Measurements from ENCODE around the gene SPAG6. TPM values are rescaled to one million over a fixed set of nuclear protein-coding genes. Genes with fewer than 3 reads are reported as not detected.

SPAG6 gene
- total and polyA plus RNA-seq, 2 donors (not counting 1 experiment from before 2014, with no cell fraction given): not detected

DNA sequence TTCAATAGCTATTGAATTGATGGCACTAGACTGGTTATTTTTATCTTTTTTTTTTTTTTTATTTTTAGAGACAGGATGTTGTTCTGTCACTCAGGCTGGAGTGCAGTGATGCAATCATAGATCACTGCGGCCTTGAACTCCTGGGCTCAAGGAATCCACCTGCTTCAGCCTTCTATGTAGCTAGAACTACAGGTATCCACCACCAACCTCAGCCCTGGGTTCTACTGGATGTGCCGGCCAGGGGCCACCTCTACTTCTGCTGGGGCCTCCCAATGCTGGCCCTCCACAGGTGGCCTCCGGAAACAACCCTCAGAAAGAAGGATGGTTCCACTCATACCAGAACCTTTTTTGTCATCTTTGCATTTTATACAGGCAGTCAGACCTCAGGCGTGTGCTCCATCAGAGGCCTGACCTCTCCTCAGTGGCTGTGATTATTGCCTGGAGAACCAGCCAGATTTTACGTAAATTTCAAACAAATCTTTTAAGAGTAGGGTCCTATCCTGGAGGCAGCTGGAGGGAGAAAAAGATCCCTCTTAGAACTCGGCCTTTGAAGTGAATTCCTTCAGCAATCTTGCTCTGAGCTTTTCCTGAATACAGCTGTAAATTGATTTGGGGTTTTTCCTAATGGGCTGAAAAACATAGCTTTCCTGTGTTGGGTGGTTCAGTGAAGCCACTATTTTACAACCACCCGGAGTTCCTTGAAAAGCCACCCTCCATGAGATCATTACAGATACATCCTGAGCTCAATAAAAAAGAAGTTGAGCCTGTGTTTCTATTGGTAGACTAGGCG lies 110.0 kb downstream of the SPAG6 start:
- no peaks in the 10 kb centered on the region for H3K9me3 ChIP-seq (ENCODE audit: control insufficient read depth, insufficient read depth, low read depth, low read length)
- H3K4me1 ChIP-seq (ENCODE audit: control insufficient read depth, extremely low read depth, insufficient read depth, low read length): no peaks in the 10 kb centered on the region
- H3K27me3 ChIP-seq (ENCODE audit: control insufficient read depth, insufficient read depth, low read length): no peaks in the 10 kb centered on the region
- no peaks in the 10 kb centered on the region for H3K36me3 ChIP-seq (ENCODE audit: control insufficient read depth, insufficient read depth, low read length)
- no peaks in the 10 kb centered on the region for H3K79me2 ChIP-seq (ENCODE audit: control insufficient read depth, insufficient read depth, low read length)
- TF ChIP-seq EZH2 (IDR thresholded peaks at IDR 0.05; ENCODE audit: low read length, missing control alignments) (no peak), CTCF (conservative IDR thresholded peaks at IDR 0.05 in 1 of 2, IDR thresholded peaks at IDR 0.05 in 1 of 2; ENCODE audit: low read depth in 1 of 2, low read length in 2 of 2) (no peak)
- no peak overlapping the region for H3K4me2 ChIP-seq (ENCODE audit: extremely low read depth, insufficient read depth, low read length)
- H2AFZ ChIP-seq (ENCODE audit: low read length): no peak overlapping the region
- H3K4me3 ChIP-seq (replicated peaks in 1 of 4; ENCODE audit: control extremely low read depth in 1 of 4, insufficient read depth in 1 of 4, low read depth in 3 of 4, low read length in 4 of 4): no peak overlapping the region
- H3K27ac ChIP-seq (ENCODE audit: insufficient read depth, low read length): no peak overlapping the region
- no peak overlapping the region for H3K9ac ChIP-seq (ENCODE audit: insufficient read depth, low read length)
- no peaks in the 10 kb centered on the region for H4K20me1 ChIP-seq (ENCODE audit: control insufficient read depth, extremely low read depth, insufficient read depth, low read length)
- no peak for DNase-seq (ENCODE audit: low read depth in 2 of 2)

DNA sequence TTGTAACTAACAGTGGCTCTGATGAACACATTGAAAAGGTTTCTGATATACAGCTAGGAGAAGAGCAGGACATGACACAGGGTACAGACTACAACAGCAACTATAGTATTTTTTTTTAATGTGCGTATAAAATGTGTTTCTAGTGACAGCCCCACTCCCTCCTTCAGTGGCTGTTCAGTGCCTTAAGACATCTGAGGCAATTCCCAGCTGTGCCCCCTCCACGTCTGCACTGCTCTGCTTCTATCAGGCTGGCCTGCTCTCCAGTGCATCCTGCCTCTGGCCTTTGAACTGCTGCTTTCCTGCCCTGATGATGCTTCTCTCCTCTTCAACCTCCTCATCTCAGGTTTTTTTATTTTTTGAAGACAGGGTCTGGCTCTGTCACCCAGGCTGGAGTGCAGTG lies 111.2 kb downstream of the SPAG6 start:
- H3K9ac ChIP-seq (ENCODE audit: insufficient read depth, low read length): no peak overlapping the region
- H3K27ac ChIP-seq (ENCODE audit: insufficient read depth, low read length): no peak overlapping the region
- H4K20me1 ChIP-seq (ENCODE audit: control insufficient read depth, extremely low read depth, insufficient read depth, low read length): no peaks in the 10 kb centered on the region
- H3K4me1 ChIP-seq (ENCODE audit: control insufficient read depth, extremely low read depth, insufficient read depth, low read length): no peaks in the 10 kb centered on the region
- TF ChIP-seq EZH2 (IDR thresholded peaks at IDR 0.05; ENCODE audit: low read length, missing control alignments) (no peak), CTCF (conservative IDR thresholded peaks at IDR 0.05 in 1 of 2, IDR thresholded peaks at IDR 0.05 in 1 of 2; ENCODE audit: low read depth in 1 of 2, low read length in 2 of 2) (no peak)
- no peaks in the 10 kb centered on the region for H3K79me2 ChIP-seq (ENCODE audit: control insufficient read depth, insufficient read depth, low read length)
- DNase-seq (ENCODE audit: low read depth in 2 of 2): no peak
- H3K4me3 ChIP-seq (replicated peaks in 1 of 4; ENCODE audit: control extremely low read depth in 1 of 4, insufficient read depth in 1 of 4, low read depth in 3 of 4, low read length in 4 of 4): no peak overlapping the region
- no peaks in the 10 kb centered on the region for H3K9me3 ChIP-seq (ENCODE audit: control insufficient read depth, insufficient read depth, low read depth, low read length)
- no peak overlapping the region for H3K4me2 ChIP-seq (ENCODE audit: extremely low read depth, insufficient read depth, low read length)
- H3K27me3 ChIP-seq (ENCODE audit: control insufficient read depth, insufficient read depth, low read length): no peaks in the 10 kb centered on the region
- no peaks in the 10 kb centered on the region for H3K36me3 ChIP-seq (ENCODE audit: control insufficient read depth, insufficient read depth, low read length)
- H2AFZ ChIP-seq (ENCODE audit: low read length): no peak overlapping the region

DNA sequence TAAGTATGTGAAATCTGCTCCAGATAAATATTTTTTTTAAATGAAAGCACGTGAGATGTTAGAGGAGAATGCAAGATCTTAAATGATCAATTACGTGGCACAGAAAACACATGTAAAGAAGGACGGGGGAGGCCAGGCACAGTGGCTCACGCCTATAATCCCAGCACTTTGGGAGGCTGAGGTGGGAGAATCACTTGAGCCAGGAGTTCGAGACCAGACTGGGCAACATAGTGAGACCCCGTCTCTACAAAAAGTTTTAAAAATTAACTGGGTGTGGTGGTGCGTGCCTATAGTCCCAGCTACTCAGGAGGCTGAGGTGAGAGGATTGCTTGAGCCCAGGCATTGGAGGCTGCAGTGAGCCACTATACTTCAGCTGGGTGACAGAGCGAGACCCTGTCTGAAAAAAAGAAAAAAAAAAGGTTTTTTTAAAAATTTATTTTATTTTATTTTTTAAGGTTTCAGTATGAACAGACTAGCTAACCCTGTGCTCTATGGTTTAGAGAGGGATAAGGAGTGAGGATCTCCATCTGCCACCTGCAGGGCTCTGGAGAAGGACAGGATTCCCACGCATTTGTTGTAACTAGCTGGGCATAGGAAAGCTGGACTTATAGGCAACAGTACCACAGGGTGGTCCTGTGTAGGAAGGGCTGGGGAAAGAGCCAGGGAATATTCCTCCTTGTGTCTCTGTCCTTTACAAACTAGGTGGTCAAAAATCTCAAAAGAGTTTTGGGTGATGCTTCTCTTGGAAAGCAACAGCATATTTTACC lies 113.2 kb downstream of the SPAG6 start:
- Histone ChIP-seq H3K9ac (ENCODE audit: insufficient read depth, low read length) (no peak overlapping the region), H3K4me3 (replicated peaks in 1 of 4; ENCODE audit: control extremely low read depth in 1 of 4, insufficient read depth in 1 of 4, low read depth in 3 of 4, low read length in 4 of 4) (no peak overlapping the region), H3K4me1 (ENCODE audit: control insufficient read depth, extremely low read depth, insufficient read depth, low read length) (no peaks in the 10 kb centered on the region), H4K20me1 (ENCODE audit: control insufficient read depth, extremely low read depth, insufficient read depth, low read length) (no peaks in the 10 kb centered on the region), H3K27me3 (ENCODE audit: control insufficient read depth, insufficient read depth, low read length) (no peaks in the 10 kb centered on the region), H3K4me2 (ENCODE audit: extremely low read depth, insufficient read depth, low read length) (no peak overlapping the region), H3K9me3 (ENCODE audit: control insufficient read depth, insufficient read depth, low read depth, low read length) (no peaks in the 10 kb centered on the region), H3K27ac (ENCODE audit: insufficient read depth, low read length) (no peak overlapping the region), H2AFZ (ENCODE audit: low read length) (no peak overlapping the region), H3K79me2 (ENCODE audit: control insufficient read depth, insufficient read depth, low read length) (no peaks in the 10 kb centered on the region), H3K36me3 (ENCODE audit: control insufficient read depth, insufficient read depth, low read length) (no peaks in the 10 kb centered on the region)
- no peak for TF ChIP-seq EZH2 (IDR thresholded peaks at IDR 0.05; ENCODE audit: low read length, missing control alignments)
- no peak for TF ChIP-seq CTCF (conservative IDR thresholded peaks at IDR 0.05 in 1 of 2, IDR thresholded peaks at IDR 0.05 in 1 of 2; ENCODE audit: low read depth in 1 of 2, low read length in 2 of 2)
- no peak for DNase-seq (ENCODE audit: low read depth in 2 of 2)
